SHP77 treated with DMSO at 0.1 percent for 48 hours (cell line): ENCODE measurements around the gene LBX1.

ENCODE experiments used
- DNase-seq: peaks from one replicate; lab custom pipeline; 2025; lab: John Stamatoyannopoulos, UW

LBX1 gene

DNA sequence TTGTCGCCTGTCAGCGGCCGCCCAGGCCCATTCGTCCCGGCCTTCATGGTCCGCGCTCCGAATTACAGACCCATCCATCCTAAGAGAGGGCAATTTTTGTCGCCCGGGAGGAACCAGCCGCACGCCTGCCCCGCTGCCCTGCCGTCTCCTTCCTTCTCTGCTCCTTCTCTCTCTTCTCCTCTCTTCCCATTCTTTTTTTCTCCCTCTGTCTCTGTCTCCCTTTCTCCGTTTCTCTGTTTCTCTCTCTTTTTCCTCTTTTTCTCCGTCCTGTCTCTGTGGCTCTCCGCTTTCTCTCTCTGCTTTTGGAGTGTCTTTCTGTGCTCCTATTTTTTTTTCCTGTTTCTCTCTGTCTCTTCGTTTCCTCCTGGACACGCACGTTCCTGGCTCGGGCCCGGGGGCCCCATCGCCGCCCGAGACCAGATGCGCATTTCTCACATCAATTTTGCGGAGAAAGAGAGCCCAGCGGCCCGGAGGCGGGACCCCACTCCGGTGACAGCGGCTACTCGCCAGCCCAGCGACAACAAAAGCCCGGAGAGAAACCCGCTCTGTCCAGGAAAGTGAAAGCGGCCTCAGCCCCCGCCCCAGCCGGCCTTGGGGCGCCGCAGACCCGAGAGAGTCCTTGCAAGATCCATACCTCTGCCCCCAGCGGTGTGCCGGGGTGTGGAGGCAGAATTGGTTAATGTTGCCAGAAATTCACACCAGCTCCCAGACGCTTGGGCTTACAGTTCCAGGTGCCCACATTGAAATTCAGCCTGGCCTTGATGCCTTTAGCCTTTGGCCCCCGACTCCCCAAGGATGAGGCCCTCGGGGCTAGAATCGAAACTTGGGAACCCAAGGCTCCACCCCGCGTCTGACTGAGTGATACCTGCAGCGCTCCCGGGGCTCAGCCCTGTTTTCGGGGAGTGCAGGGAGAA, 4.1 kb downstream of the LBX1 start:
- DNase-seq, result no peak

DNA sequence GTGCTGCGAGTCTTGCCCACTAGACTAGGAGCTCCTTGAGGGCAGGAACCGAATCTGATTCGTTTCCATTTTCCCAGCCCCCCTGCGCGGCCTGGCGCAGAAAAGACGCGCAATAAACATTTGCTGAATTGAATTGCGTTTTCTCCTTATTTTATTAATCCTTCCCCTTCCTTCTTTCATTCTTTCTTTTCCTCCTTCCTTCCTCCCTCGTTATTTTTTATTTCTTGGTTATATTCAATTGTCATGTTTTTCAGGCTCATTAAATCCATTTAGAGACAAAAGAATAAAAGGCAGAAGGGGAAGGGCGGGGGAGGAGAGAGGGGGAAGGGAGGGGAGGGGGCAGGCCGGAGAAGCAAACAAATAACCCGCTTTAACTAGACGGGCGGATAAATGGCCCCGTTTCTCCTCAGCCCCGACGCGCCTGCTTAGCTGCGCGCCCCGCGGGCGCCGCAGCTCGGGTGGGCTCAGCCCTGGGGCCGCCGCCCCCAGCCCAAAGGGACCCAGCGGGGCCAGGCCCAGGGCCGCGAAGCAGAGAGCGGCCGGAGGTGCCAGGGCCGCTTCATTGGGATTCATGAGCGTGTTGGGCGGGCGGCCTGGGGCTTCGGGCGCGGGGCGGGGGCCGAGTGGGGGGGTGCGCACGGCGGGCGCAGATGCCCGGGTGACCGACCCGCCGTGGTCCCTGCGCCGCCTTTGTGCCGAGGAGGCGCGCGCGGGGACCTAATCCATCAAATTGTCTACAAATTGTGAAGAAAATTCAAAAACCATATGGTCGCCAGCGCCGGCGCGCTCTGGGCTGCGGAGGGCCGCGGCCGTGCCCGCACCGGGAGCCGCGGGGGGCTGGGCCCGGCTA, 5.0 kb downstream of the LBX1 start:
- no peak for DNase-seq

- DNase-seq, result no peak
These were observed 5.8 kb downstream of the LBX1 start for GRCh38 chr10:101223274-101224059.

DNA sequence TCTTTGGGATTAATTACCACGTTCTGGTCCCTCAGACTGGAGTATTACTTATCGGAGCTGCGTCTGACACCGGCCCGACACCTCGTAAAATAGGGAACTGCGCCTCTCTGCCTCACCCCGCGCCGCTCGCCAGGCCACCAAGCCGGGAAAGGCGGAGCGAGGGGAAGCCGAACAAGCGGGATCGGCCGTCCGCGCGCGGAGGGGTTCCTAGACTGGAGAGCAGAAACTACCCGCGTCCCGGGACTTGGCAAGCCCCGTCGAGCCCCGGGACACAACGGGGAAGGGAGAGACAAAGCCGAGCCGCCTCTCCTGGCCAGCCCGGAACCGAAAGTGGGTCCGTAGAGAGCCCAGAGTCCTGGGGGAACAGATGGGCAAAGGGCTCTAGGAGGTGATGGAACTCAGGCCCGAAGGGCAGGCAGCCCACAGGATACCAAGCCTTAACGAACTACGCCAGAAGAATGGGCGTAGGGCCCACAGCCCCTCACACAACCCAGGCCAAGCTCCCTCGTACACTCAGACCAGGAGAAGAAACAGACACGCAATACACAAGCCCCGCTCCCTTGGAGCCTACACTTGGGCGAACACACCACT, 6.5 kb downstream of the LBX1 start:
- no peak for DNase-seq

DNA sequence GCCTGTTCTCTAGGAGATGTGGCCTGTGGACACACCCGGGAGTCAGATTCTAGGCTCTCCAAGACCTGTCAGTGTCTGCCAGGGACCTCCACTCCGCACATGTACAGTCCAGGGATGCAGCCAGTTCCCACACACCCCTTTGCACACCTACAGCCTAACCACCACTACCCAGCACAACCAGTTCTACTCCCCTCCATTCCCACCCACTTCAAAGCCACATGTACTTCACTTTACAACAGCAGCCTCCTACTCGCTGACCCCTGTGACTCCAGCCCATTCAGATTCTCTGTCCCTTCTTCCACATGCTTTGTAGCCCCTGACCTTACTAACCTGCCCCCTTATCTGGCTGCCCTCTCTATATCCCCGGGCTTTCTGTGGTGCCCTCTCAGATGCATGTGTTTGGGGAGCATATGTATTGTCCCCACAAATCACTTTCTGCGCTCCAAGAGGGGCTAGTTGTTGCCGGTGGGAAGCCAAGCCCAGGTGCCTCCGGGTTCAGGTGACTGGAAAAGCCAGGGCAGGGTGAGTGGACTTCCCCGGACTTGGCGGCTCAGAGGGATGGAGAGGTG, 7.2 kb downstream of the LBX1 start:
- DNase-seq, result no peak

- DNase-seq, result no peak
These were observed 7.7 kb downstream of the LBX1 start for GRCh38 chr10:101221549-101221948.

DNA sequence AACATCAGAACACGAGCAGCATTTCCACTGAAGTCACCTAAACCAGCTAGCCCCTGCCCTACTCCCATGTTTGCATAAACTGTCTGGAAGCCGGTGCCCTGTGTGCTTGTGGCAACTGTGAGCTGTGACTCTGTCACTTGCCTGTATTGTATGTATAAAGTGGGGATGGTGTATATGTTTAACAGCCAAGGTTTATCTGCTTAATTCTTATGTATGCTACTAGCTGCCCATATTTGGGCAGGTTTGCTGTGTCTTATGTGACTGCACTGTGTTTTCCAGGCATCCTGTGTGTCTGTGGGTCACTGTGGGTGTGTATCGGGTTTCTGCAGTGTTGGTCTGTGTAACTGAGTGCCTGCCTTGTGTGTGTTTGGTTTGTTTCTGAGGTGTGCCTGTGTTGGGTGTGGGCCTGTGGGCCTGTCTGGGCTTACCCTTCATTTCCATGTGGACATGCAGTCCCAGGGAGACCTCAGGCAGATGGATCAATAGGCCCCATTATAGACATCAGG, 9.3 kb downstream of the LBX1 start:
- DNase-seq, result no peak

DNA sequence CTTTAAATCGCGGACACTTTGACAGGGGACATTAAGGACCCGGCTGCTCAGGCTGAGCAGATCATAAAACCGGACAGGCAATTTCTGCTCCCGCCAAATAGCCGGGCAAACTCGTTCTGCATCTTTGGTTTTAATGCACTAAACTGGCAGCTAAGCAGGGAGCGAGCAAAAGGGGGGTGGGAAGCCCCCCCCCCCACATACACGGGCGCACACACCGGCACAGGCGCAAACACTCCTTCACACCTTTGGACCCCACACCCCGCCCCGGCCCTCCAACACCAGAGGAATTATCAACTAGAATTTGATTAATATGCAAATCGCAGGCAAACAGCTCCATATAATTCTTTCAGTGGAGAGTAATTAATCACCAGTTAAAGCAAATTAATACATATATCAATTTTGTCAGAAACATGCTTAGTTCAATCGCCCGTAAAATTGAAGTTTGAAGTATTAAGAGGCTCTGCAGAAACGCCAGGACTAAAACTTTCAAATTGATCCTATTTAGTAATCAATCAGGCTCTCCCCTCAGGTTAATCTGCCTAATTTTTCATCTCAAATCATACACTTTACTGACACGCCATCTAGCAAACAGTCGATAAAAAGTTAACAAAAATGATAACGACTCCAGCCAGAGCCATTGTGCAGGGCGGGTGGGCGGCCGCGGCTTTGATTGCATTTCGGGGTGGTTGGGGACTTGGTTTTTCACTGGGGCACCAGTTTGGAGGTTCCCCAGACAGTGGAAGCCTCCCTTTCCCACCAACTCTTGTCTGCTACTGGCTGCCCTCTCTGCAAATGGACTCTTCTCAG, 9.9 kb downstream of the LBX1 start:
- no peak for DNase-seq

DNA sequence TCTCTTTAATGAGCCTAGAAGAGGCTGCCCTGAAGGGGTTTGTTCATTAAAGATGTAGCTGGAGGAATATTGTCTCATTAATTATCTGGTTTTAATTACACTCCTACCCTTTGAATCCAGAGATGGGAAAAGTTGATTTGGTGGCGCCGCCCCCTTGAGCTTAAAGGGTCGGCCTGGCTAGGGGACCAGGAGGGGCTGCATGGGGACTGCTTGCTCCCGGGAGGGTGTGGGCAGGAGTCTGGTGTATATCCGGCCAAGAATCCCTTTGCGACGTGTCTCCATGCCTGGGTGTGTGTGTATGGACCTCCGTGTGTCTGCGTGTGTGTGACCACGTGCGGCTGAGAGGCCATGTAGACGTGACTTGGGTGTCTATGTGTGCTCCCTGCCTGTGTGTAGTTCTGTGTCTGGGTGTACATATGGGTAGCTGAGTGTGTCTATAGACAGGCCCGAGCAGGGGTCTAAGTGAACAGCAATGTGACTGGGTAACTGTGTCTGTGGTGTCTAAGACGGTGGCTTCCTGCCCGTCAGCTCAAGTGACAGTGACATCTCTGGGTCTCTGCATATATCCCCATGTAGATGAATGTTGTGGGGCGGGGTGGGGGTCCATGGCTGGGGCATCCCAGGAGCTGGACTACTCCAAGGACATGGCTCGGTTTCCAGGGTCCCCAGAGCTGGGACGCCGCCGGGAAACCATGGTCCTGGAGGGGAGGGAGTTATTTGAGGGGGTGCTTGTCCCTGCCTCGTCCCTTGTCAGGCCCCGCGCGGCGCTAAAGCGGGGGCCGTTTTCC, 10.7 kb downstream of the LBX1 start:
- DNase-seq, result no peak

- no peak for DNase-seq
These were observed 11.6 kb downstream of the LBX1 start for GRCh38 chr10:101217450-101218281.

DNA sequence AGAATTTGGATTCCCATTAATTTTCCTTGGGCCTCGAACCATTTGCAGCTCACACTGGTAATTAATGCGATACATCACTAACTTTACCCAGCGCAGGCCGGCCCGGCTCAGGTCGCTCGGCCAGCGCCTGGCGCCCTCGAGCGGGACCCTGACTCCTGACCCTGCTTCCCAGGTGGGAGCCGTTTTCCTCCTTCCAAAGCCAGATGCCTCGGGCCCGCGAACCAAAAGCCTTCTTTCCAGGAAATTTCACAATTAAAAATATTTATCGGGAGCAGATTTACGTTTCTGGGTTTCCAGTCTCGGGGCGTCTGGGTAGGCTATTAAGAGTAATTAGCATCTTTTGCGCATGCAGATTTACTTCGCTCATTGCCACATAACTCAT, 12.2 kb downstream of the LBX1 start:
- no peak for DNase-seq

GRCh38 chr10:101216207-101217043, 12.8 kb downstream of the LBX1 start:
- no peak for DNase-seq

DNA sequence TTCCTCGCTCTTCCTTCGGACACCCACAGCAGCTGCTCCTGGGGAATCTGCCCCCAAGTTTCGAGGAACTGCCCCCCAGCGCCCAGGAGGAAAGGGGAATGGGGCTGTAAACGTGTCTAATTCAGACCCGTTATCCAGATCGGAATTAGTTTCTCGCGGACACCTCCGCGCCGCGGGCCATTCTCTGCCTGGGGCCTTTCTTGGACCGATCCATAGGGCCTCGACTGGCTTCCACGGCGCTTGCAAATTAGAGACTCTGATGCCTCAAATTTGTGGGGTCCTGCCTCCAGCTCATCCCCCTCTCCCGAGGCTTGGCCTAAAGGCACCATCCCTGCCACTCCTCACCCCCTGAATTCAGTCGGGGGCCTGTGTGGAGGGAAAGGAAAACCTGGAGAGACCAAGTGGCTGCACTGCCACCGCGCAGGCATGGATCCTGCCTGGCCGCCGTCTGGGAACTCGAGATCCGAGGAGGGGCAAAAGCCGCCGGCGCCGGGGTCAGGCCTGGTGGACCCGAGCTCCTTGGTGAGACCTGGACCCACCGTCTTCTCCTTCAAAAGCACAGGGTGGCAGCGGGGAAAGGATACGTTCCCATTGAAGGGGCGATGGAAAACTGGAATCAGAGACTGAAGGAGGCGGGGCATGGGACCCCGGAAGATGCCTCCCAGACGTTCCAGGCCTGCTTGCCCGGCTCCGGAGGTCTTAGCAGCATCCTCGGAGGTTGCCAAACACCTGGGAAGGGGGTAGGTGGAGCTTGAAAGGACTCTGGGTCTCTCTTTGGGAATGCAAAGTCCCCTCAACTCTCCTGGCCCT, 13.7 kb downstream of the LBX1 start:
- DNase-seq, result no peak

GRCh38 chr10:101214446-101215396, 14.5 kb downstream of the LBX1 start:
- peak; percentile 68 for DNase-seq

GRCh38 chr10:101208543-101208942, 20.7 kb downstream of the LBX1 start:
- DNase-seq, result no peak

- DNase-seq, result no peak
These were observed 22.2 kb downstream of the LBX1 start for GRCh38 chr10:101207026-101207425.
